ENCODE results near the gene SDK1.

The SDK1 gene

GRCh38 chr7:4196121-4196819, 895.2 kb downstream of the SDK1 start:
- Histone ChIP-seq H3K9me3 (ENCODE audit: control insufficient read depth, low read length) (no peaks in the 10 kb centered on the region), H3K27me3 (replicated peaks; ENCODE audit: control insufficient read depth, insufficient read depth, low read length, poor library complexity, severe bottlenecking) (no peaks in the 10 kb centered on the region), H3K27ac (ENCODE audit: insufficient read depth, low read length, poor library complexity, severe bottlenecking) (no peak overlapping the region), H3K36me3 (ENCODE audit: control insufficient read depth, insufficient read depth, low read length) (no peaks in the 10 kb centered on the region), H3K4me1 (ENCODE audit: control insufficient read depth, insufficient read depth, low read length, poor library complexity, severe bottlenecking) (no peaks in the 10 kb centered on the region), H3K4me3 (ENCODE audit: insufficient read depth, low read depth, low read length, poor library complexity, severe bottlenecking) (no peak overlapping the region)
- DNase-seq = no peak

GRCh38 chr7:4198301-4198700, 897.2 kb downstream of the SDK1 start:
- no peak for DNase-seq
- no peak overlapping the region for H3K27ac ChIP-seq (ENCODE audit: insufficient read depth, low read length, poor library complexity, severe bottlenecking)
- H3K4me1 ChIP-seq (ENCODE audit: control insufficient read depth, insufficient read depth, low read length, poor library complexity, severe bottlenecking) = no peaks in the 10 kb centered on the region
- no peaks in the 10 kb centered on the region for H3K9me3 ChIP-seq (ENCODE audit: control insufficient read depth, low read length)
- no peak overlapping the region for H3K4me3 ChIP-seq (ENCODE audit: insufficient read depth, low read depth, low read length, poor library complexity, severe bottlenecking)
- no peaks in the 10 kb centered on the region for H3K36me3 ChIP-seq (ENCODE audit: control insufficient read depth, insufficient read depth, low read length)
- H3K27me3 ChIP-seq (replicated peaks; ENCODE audit: control insufficient read depth, insufficient read depth, low read length, poor library complexity, severe bottlenecking) = no peaks in the 10 kb centered on the region

- H3K27me3 ChIP-seq (replicated peaks; ENCODE audit: control insufficient read depth, insufficient read depth, low read length, poor library complexity, severe bottlenecking) = no peaks in the 10 kb centered on the region
- H3K4me1 ChIP-seq (ENCODE audit: control insufficient read depth, insufficient read depth, low read length, poor library complexity, severe bottlenecking) = no peaks in the 10 kb centered on the region
- no peak for DNase-seq
- H3K9me3 ChIP-seq (ENCODE audit: control insufficient read depth, low read length) = no peaks in the 10 kb centered on the region
- H3K4me3 ChIP-seq (ENCODE audit: insufficient read depth, low read depth, low read length, poor library complexity, severe bottlenecking) = no peak overlapping the region
- no peak overlapping the region for H3K27ac ChIP-seq (ENCODE audit: insufficient read depth, low read length, poor library complexity, severe bottlenecking)
- no peaks in the 10 kb centered on the region for H3K36me3 ChIP-seq (ENCODE audit: control insufficient read depth, insufficient read depth, low read length)
Observed at GRCh38 chr7:4200546-4201094, 899.6 kb downstream of the SDK1 start.

GRCh38 chr7:4201566-4201965, 900.5 kb downstream of the SDK1 start:
- Histone ChIP-seq H3K4me1 (ENCODE audit: control insufficient read depth, insufficient read depth, low read length, poor library complexity, severe bottlenecking) (no peaks in the 10 kb centered on the region), H3K9me3 (ENCODE audit: control insufficient read depth, low read length) (no peaks in the 10 kb centered on the region), H3K27me3 (replicated peaks; ENCODE audit: control insufficient read depth, insufficient read depth, low read length, poor library complexity, severe bottlenecking) (no peaks in the 10 kb centered on the region), H3K36me3 (ENCODE audit: control insufficient read depth, insufficient read depth, low read length) (no peaks in the 10 kb centered on the region), H3K27ac (ENCODE audit: insufficient read depth, low read length, poor library complexity, severe bottlenecking) (no peak overlapping the region), H3K4me3 (ENCODE audit: insufficient read depth, low read depth, low read length, poor library complexity, severe bottlenecking) (no peak overlapping the region)
- DNase-seq = no peak

GRCh38 chr7:4202154-4202736, 901.2 kb downstream of the SDK1 start:
- no peaks in the 10 kb centered on the region for H3K27me3 ChIP-seq (replicated peaks; ENCODE audit: control insufficient read depth, insufficient read depth, low read length, poor library complexity, severe bottlenecking)
- H3K27ac ChIP-seq (ENCODE audit: insufficient read depth, low read length, poor library complexity, severe bottlenecking) = no peak overlapping the region
- H3K4me3 ChIP-seq (ENCODE audit: insufficient read depth, low read depth, low read length, poor library complexity, severe bottlenecking) = no peak overlapping the region
- H3K9me3 ChIP-seq (ENCODE audit: control insufficient read depth, low read length) = no peaks in the 10 kb centered on the region
- H3K36me3 ChIP-seq (ENCODE audit: control insufficient read depth, insufficient read depth, low read length) = no peaks in the 10 kb centered on the region
- H3K4me1 ChIP-seq (ENCODE audit: control insufficient read depth, insufficient read depth, low read length, poor library complexity, severe bottlenecking) = no peaks in the 10 kb centered on the region
- DNase-seq = no peak

- no peaks in the 10 kb centered on the region for H3K36me3 ChIP-seq (ENCODE audit: control insufficient read depth, insufficient read depth, low read length)
- no peaks in the 10 kb centered on the region for H3K27me3 ChIP-seq (replicated peaks; ENCODE audit: control insufficient read depth, insufficient read depth, low read length, poor library complexity, severe bottlenecking)
- H3K27ac ChIP-seq (ENCODE audit: insufficient read depth, low read length, poor library complexity, severe bottlenecking) = no peak overlapping the region
- no peak overlapping the region for H3K4me3 ChIP-seq (ENCODE audit: insufficient read depth, low read depth, low read length, poor library complexity, severe bottlenecking)
- H3K4me1 ChIP-seq (ENCODE audit: control insufficient read depth, insufficient read depth, low read length, poor library complexity, severe bottlenecking) = no peaks in the 10 kb centered on the region
- no peak for DNase-seq
- H3K9me3 ChIP-seq (ENCODE audit: control insufficient read depth, low read length) = no peaks in the 10 kb centered on the region
Observed at GRCh38 chr7:4202954-4203353, 901.9 kb downstream of the SDK1 start.

- no peak overlapping the region for H3K27ac ChIP-seq (ENCODE audit: insufficient read depth, low read length, poor library complexity, severe bottlenecking)
- H3K4me1 ChIP-seq (ENCODE audit: control insufficient read depth, insufficient read depth, low read length, poor library complexity, severe bottlenecking) = no peaks in the 10 kb centered on the region
- no peaks in the 10 kb centered on the region for H3K9me3 ChIP-seq (ENCODE audit: control insufficient read depth, low read length)
- no peak overlapping the region for H3K4me3 ChIP-seq (ENCODE audit: insufficient read depth, low read depth, low read length, poor library complexity, severe bottlenecking)
- H3K27me3 ChIP-seq (replicated peaks; ENCODE audit: control insufficient read depth, insufficient read depth, low read length, poor library complexity, severe bottlenecking) = no peaks in the 10 kb centered on the region
- no peak for DNase-seq
- H3K36me3 ChIP-seq (ENCODE audit: control insufficient read depth, insufficient read depth, low read length) = no peaks in the 10 kb centered on the region
Observed at GRCh38 chr7:4203626-4204512, 902.8 kb downstream of the SDK1 start.

GRCh38 chr7:4204513-4205165, 903.6 kb downstream of the SDK1 start:
- no peak overlapping the region for H3K4me3 ChIP-seq (ENCODE audit: insufficient read depth, low read depth, low read length, poor library complexity, severe bottlenecking)
- DNase-seq = peak in 1 of 3 donors; percentile 25
- no peaks in the 10 kb centered on the region for H3K36me3 ChIP-seq (ENCODE audit: control insufficient read depth, insufficient read depth, low read length)
- no peaks in the 10 kb centered on the region for H3K27me3 ChIP-seq (replicated peaks; ENCODE audit: control insufficient read depth, insufficient read depth, low read length, poor library complexity, severe bottlenecking)
- no peaks in the 10 kb centered on the region for H3K9me3 ChIP-seq (ENCODE audit: control insufficient read depth, low read length)
- H3K27ac ChIP-seq (ENCODE audit: insufficient read depth, low read length, poor library complexity, severe bottlenecking) = no peak overlapping the region
- no peaks in the 10 kb centered on the region for H3K4me1 ChIP-seq (ENCODE audit: control insufficient read depth, insufficient read depth, low read length, poor library complexity, severe bottlenecking)

- no peaks in the 10 kb centered on the region for H3K36me3 ChIP-seq (ENCODE audit: control insufficient read depth, insufficient read depth, low read length)
- DNase-seq = no peak
- H3K27ac ChIP-seq (ENCODE audit: insufficient read depth, low read length, poor library complexity, severe bottlenecking) = no peak overlapping the region
- no peak overlapping the region for H3K4me3 ChIP-seq (ENCODE audit: insufficient read depth, low read depth, low read length, poor library complexity, severe bottlenecking)
- no peaks in the 10 kb centered on the region for H3K9me3 ChIP-seq (ENCODE audit: control insufficient read depth, low read length)
- no peaks in the 10 kb centered on the region for H3K4me1 ChIP-seq (ENCODE audit: control insufficient read depth, insufficient read depth, low read length, poor library complexity, severe bottlenecking)
- H3K27me3 ChIP-seq (replicated peaks; ENCODE audit: control insufficient read depth, insufficient read depth, low read length, poor library complexity, severe bottlenecking) = no peaks in the 10 kb centered on the region
Observed at GRCh38 chr7:4205828-4206227, 904.8 kb downstream of the SDK1 start.

Data from effector memory CD4-positive, alpha-beta T cell (primary cell).